Activated CD4-positive, alpha-beta T cell treated with anti-CD3 and anti-CD28 coated beads, Interleukin-2, amount 10 ng/mL, durations not matched to agents 24 days and 14 days (primary cell): ENCODE data around the gene CGNL1. TPM values are rescaled to one million over a fixed set of nuclear protein-coding genes. Genes with fewer than 3 reads are reported as not detected.

Source experiments
- DNase-seq: peaks from one replicate; pipeline ENCODE4 v3.0.0; 2022
- H3K27ac Mint-ChIP-seq: one replicate; pipeline ENCODE4 v1.8.0; 2022; ENCODE audit warnings: mild to moderate bottlenecking, mixed read lengths
- H3K27me3 Mint-ChIP-seq: one replicate; pipeline ENCODE4 v1.8.0; 2022; ENCODE audit warnings: mixed read lengths
- H3K36me3 Mint-ChIP-seq: one replicate; pipeline ENCODE4 v1.8.0; 2022; ENCODE audit warnings: low read depth, mild to moderate bottlenecking, mixed read lengths
- H3K4me1 Mint-ChIP-seq: one replicate; pipeline ENCODE4 v1.8.0; 2021; ENCODE audit warnings: mixed read lengths
- H3K4me3 Mint-ChIP-seq: one replicate; pipeline ENCODE4 v1.8.0; 2022; ENCODE audit warnings: mild to moderate bottlenecking, moderate library complexity, mixed read lengths
- H3K9me3 Mint-ChIP-seq: one replicate; pipeline ENCODE4 v1.8.0; 2021; ENCODE audit warnings: mixed read lengths
- intact Hi-C: fragments of 100-400 bp; cut with micrococcal nuclease; formaldehyde crosslinking; loops from one replicate; pipeline ENCODE4 v1.15.1; 2023
- total RNA-seq: library from RNA; stranded (reverse); gene quantifications from 2 replicates; pipeline ENCODE4 v1.2.3, GENCODE V29; 2022

Gene CGNL1
- total RNA-seq, 1 donor from 2014 or later: not detected

GRCh38 chr15:57500979-57501576, 124.8 kb downstream of the CGNL1 start:
- intact Hi-C loops: no loop called here
- Mint-ChIP-seq H3K27me3 (no peaks in the 10 kb centered on the region), H3K4me1 (no peaks in the 10 kb centered on the region), H3K36me3 (no peaks in the 10 kb centered on the region), H3K4me3 (no peak overlapping the region), H3K27ac (no peak overlapping the region), H3K9me3 (no peaks in the 10 kb centered on the region)
- DNase-seq: no peak

GRCh38 chr15:57502116-57502515, 125.8 kb downstream of the CGNL1 start:
- no peaks in the 10 kb centered on the region for H3K36me3 Mint-ChIP-seq
- no peak for DNase-seq
- H3K4me3 Mint-ChIP-seq: no peak overlapping the region
- intact Hi-C loops: no loop called here
- H3K4me1 Mint-ChIP-seq: no peaks in the 10 kb centered on the region
- no peaks in the 10 kb centered on the region for H3K27me3 Mint-ChIP-seq
- H3K9me3 Mint-ChIP-seq: no peaks in the 10 kb centered on the region
- H3K27ac Mint-ChIP-seq: no peak overlapping the region

GRCh38 chr15:57503051-57503702, 126.9 kb downstream of the CGNL1 start:
- Mint-ChIP-seq H3K9me3 (no peaks in the 10 kb centered on the region), H3K4me3 (no peak overlapping the region), H3K4me1 (no peaks in the 10 kb centered on the region), H3K36me3 (no peaks in the 10 kb centered on the region), H3K27ac (no peak overlapping the region), H3K27me3 (no peaks in the 10 kb centered on the region)
- DNase-seq: no peak
- intact Hi-C loops: no loop called here

- no peak overlapping the region for H3K4me3 Mint-ChIP-seq
- H3K27me3 Mint-ChIP-seq: no peaks in the 10 kb centered on the region
- H3K9me3 Mint-ChIP-seq: no peaks in the 10 kb centered on the region
- no peak for DNase-seq
- no peaks in the 10 kb centered on the region for H3K36me3 Mint-ChIP-seq
- H3K4me1 Mint-ChIP-seq: no peaks in the 10 kb centered on the region
- no peak overlapping the region for H3K27ac Mint-ChIP-seq
- intact Hi-C loops: no loop called here
Measured at GRCh38 chr15:57503911-57504598, 127.8 kb downstream of the CGNL1 start.

GRCh38 chr15:57504599-57504940, 128.3 kb downstream of the CGNL1 start:
- no peak for DNase-seq
- no peaks in the 10 kb centered on the region for H3K4me1 Mint-ChIP-seq
- H3K36me3 Mint-ChIP-seq: no peaks in the 10 kb centered on the region

GRCh38 chr15:57505056-57505715, 128.9 kb downstream of the CGNL1 start:
- H3K4me1 Mint-ChIP-seq: no peaks in the 10 kb centered on the region
- H3K9me3 Mint-ChIP-seq: no peaks in the 10 kb centered on the region

More at GRCh38 chr15:57504599-57504940, 128.3 kb downstream of the CGNL1 start:
- Mint-ChIP-seq H3K27ac (no peak overlapping the region), H3K9me3 (no peaks in the 10 kb centered on the region), H3K27me3 (no peaks in the 10 kb centered on the region), H3K4me3 (no peak overlapping the region)
- intact Hi-C loops: no loop called here

GRCh38 chr15:57505949-57506391, 129.7 kb downstream of the CGNL1 start:
- intact Hi-C loops: no loop called here
- no peak for DNase-seq
- no peak overlapping the region for H3K4me3 Mint-ChIP-seq
- H3K36me3 Mint-ChIP-seq: no peaks in the 10 kb centered on the region
- no peaks in the 10 kb centered on the region for H3K27me3 Mint-ChIP-seq
- no peak overlapping the region for H3K27ac Mint-ChIP-seq
- no peaks in the 10 kb centered on the region for H3K9me3 Mint-ChIP-seq
- no peaks in the 10 kb centered on the region for H3K4me1 Mint-ChIP-seq

More at GRCh38 chr15:57505056-57505715, 128.9 kb downstream of the CGNL1 start:
- Mint-ChIP-seq H3K4me3 (no peak overlapping the region), H3K36me3 (no peaks in the 10 kb centered on the region), H3K27me3 (no peaks in the 10 kb centered on the region), H3K27ac (no peak overlapping the region)
- intact Hi-C loops: no loop called here
- no peak for DNase-seq

GRCh38 chr15:57506422-57506821, 130.1 kb downstream of the CGNL1 start:
- intact Hi-C loops: no loop called here
- Mint-ChIP-seq H3K27ac (no peak overlapping the region), H3K4me1 (no peaks in the 10 kb centered on the region), H3K9me3 (no peaks in the 10 kb centered on the region), H3K4me3 (no peak overlapping the region), H3K27me3 (no peaks in the 10 kb centered on the region), H3K36me3 (no peaks in the 10 kb centered on the region)
- no peak for DNase-seq

GRCh38 chr15:57507111-57507510, 130.8 kb downstream of the CGNL1 start:
- Mint-ChIP-seq H3K4me1 (no peaks in the 10 kb centered on the region), H3K9me3 (no peaks in the 10 kb centered on the region), H3K4me3 (no peak overlapping the region), H3K27ac (no peak overlapping the region), H3K36me3 (no peaks in the 10 kb centered on the region), H3K27me3 (no peaks in the 10 kb centered on the region)
- DNase-seq: no peak
- intact Hi-C loops: no loop called here

GRCh38 chr15:57509126-57509525, 132.8 kb downstream of the CGNL1 start:
- intact Hi-C loops: no loop called here
- no peak overlapping the region for H3K4me3 Mint-ChIP-seq
- H3K36me3 Mint-ChIP-seq: no peaks in the 10 kb centered on the region
- no peaks in the 10 kb centered on the region for H3K4me1 Mint-ChIP-seq
- H3K27ac Mint-ChIP-seq: no peak overlapping the region
- peaks cover 3% of the 10 kb centered on the region for H3K27me3 Mint-ChIP-seq
- H3K9me3 Mint-ChIP-seq: no peaks in the 10 kb centered on the region
- DNase-seq: no peak

GRCh38 chr15:57509965-57510364, 133.7 kb downstream of the CGNL1 start:
- H3K27me3 Mint-ChIP-seq: peaks cover 3% of the 10 kb centered on the region
- H3K36me3 Mint-ChIP-seq: no peaks in the 10 kb centered on the region
- intact Hi-C loops: no loop called here
- no peaks in the 10 kb centered on the region for H3K4me1 Mint-ChIP-seq
- H3K27ac Mint-ChIP-seq: no peak overlapping the region
- no peak for DNase-seq
- no peak overlapping the region for H3K4me3 Mint-ChIP-seq
- no peaks in the 10 kb centered on the region for H3K9me3 Mint-ChIP-seq

GRCh38 chr15:57510647-57511046, 134.3 kb downstream of the CGNL1 start:
- intact Hi-C loops: no loop called here
- no peak overlapping the region for H3K4me3 Mint-ChIP-seq
- no peak overlapping the region for H3K27ac Mint-ChIP-seq
- H3K4me1 Mint-ChIP-seq: no peaks in the 10 kb centered on the region
- DNase-seq: no peak
- H3K27me3 Mint-ChIP-seq: peaks cover 3% of the 10 kb centered on the region
- no peaks in the 10 kb centered on the region for H3K9me3 Mint-ChIP-seq
- H3K36me3 Mint-ChIP-seq: no peaks in the 10 kb centered on the region

- H3K4me1 Mint-ChIP-seq: no peaks in the 10 kb centered on the region
- no peaks in the 10 kb centered on the region for H3K9me3 Mint-ChIP-seq
- no peak overlapping the region for H3K4me3 Mint-ChIP-seq
- H3K27ac Mint-ChIP-seq: no peak overlapping the region
- peaks cover 3% of the 10 kb centered on the region for H3K27me3 Mint-ChIP-seq
- intact Hi-C loops: no loop called here
- DNase-seq: no peak
- H3K36me3 Mint-ChIP-seq: no peaks in the 10 kb centered on the region
Measured at GRCh38 chr15:57516327-57517029, 140.2 kb downstream of the CGNL1 start.
